SU-DHL-6 (cell line): ENCODE data around the gene SRGAP1.

ENCODE experiments used
- H2AFZ ChIP-seq: fragments of 200-600 bp; sonication (generic); 2 replicates; pipeline ENCODE4 v1.6.1; 2014; ENCODE audit warnings: low read depth, mild to moderate bottlenecking, moderate library complexity, mixed read lengths, antibody characterized with exemption, low read length; ENCODE audit not compliant: severe bottlenecking
- H3F3A ChIP-seq: fragments of 200-600 bp; shearing (Covaris generic); 2 replicates; pipeline ENCODE4 v1.6.0; 2016; ENCODE audit warnings: antibody characterized with exemption, mild to moderate bottlenecking; ENCODE audit not compliant: insufficient read depth
- H3K27ac ChIP-seq: fragments of 200-600 bp; sonication (generic); 2 replicates; pipeline ENCODE4 v1.5.1; 2016; ENCODE audit warnings: low read depth, mild to moderate bottlenecking, low read length, moderate library complexity, mixed read lengths
- H3K27me3 ChIP-seq: fragments of 200-600 bp; sonication (generic), shearing (Covaris generic); 2 replicates; pipeline ENCODE4 v1.6.0; 2014; ENCODE audit warnings: mild to moderate bottlenecking, low read length
- H3K36me3 ChIP-seq: fragments of 200-600 bp; sonication (generic); 2 replicates; pipeline ENCODE4 v1.6.1; 2014; ENCODE audit warnings: mild to moderate bottlenecking, low read length, mixed read lengths
- H3K4me2 ChIP-seq: fragments of 300-600, 200-600 bp; shearing (Covaris generic), sonication (generic); 2 replicates; pipeline ENCODE4 v1.6.0; 2014; ENCODE audit warnings: low read length, low read depth, mild to moderate bottlenecking; ENCODE audit not compliant: poor library complexity, severe bottlenecking
- H3K4me3 ChIP-seq: fragments of 200-600 bp; sonication (generic); 2 replicates; pipeline ENCODE4 v1.5.1; 2014; ENCODE audit warnings: antibody characterized with exemption, low read length, mild to moderate bottlenecking, mixed read lengths; ENCODE audit not compliant: insufficient read depth, poor library complexity, severe bottlenecking
- H3K79me2 ChIP-seq: fragments of 200-600 bp; sonication (generic); 2 replicates; pipeline ENCODE4 v1.6.1; 2014; ENCODE audit warnings: mild to moderate bottlenecking, low read length, moderate library complexity; ENCODE audit not compliant: insufficient read depth
- H3K9ac ChIP-seq: fragments of 200-600 bp; sonication (generic); 2 replicates; pipeline ENCODE4 v1.7.0; 2014; ENCODE audit warnings: mild to moderate bottlenecking, low read length
- H3K9me2 ChIP-seq: fragments of 200-600 bp; sonication (generic); replicated peaks from 2 replicates; pipeline ENCODE4 v1.6.1; 2014; ENCODE audit warnings: low read length; ENCODE audit not compliant: insufficient read depth
- H3K9me3 ChIP-seq: fragments of 200-600 bp; sonication (generic); 2 replicates; pipeline ENCODE4 v1.6.1; 2014; ENCODE audit warnings: low read length, mixed read lengths; ENCODE audit not compliant: insufficient read depth
- H4K20me1 ChIP-seq: fragments of 200-600 bp; sonication (generic); 2 replicates; pipeline ENCODE4 v1.6.1; 2014; ENCODE audit warnings: low read depth, mild to moderate bottlenecking, antibody characterized with exemption, low read length, moderate library complexity, mixed read lengths
- EZH2phosphoT487 ChIP-seq: fragments of 200-600 bp; sonication (generic), shearing (Covaris generic); conservative IDR thresholded peaks from 2 replicates; pipeline ENCODE4 v1.6.1; 2018; ENCODE audit warnings: mild to moderate bottlenecking, antibody characterized with exemption, low read length, moderate library complexity, mixed read lengths
- TF ChIP-seq, protein P1 (sequence below): fragments of 200-600 bp; sonication (generic); IDR thresholded peaks from one replicate; pipeline ENCODE4 v1.5.1; 2017; ENCODE audit warnings: antibody characterized with exemption, mild to moderate bottlenecking, low read length, moderate library complexity; ENCODE audit not compliant: insufficient read depth, poor library complexity, severe bottlenecking

SRGAP1 gene

DNA sequence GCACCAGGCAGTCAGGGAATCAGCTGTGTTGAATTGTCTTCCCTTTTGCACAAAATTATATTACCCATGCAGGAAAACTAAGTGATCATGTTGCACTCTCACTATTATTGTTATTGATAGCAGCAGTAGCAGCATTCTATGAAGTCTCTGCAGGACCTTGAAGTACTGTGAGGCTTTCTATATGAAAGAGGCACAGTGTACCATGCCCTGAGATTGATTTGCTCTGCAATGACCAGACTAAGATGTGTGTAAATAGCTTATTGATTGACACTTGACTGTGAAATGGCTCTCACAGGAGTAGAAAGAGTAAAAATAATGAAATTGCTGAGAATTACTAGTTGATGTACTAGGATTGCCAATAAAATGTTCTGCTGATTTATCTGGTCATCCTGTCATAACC lies 277.7 kb downstream of the SRGAP1 start:
- no peaks in the 10 kb centered on the region for H3K36me3 ChIP-seq
- H4K20me1 ChIP-seq = no peaks in the 10 kb centered on the region
- no peak overlapping the region for H3K4me2 ChIP-seq
- H3K27me3 ChIP-seq = no peaks in the 10 kb centered on the region
- no peaks in the 10 kb centered on the region for H3K9me3 ChIP-seq
- no peak overlapping the region for H3K4me3 ChIP-seq
- H3F3A ChIP-seq = no peaks in the 10 kb centered on the region
- H2AFZ ChIP-seq = no peak overlapping the region
- H3K79me2 ChIP-seq = no peaks in the 10 kb centered on the region
- H3K9me2 ChIP-seq = no peaks in the 10 kb centered on the region
- no peak overlapping the region for H3K9ac ChIP-seq
- TF ChIP-seq, protein P1, sequence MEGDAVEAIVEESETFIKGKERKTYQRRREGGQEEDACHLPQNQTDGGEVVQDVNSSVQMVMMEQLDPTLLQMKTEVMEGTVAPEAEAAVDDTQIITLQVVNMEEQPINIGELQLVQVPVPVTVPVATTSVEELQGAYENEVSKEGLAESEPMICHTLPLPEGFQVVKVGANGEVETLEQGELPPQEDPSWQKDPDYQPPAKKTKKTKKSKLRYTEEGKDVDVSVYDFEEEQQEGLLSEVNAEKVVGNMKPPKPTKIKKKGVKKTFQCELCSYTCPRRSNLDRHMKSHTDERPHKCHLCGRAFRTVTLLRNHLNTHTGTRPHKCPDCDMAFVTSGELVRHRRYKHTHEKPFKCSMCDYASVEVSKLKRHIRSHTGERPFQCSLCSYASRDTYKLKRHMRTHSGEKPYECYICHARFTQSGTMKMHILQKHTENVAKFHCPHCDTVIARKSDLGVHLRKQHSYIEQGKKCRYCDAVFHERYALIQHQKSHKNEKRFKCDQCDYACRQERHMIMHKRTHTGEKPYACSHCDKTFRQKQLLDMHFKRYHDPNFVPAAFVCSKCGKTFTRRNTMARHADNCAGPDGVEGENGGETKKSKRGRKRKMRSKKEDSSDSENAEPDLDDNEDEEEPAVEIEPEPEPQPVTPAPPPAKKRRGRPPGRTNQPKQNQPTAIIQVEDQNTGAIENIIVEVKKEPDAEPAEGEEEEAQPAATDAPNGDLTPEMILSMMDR = no peak
- no peak for TF ChIP-seq EZH2phosphoT487
- no peak overlapping the region for H3K27ac ChIP-seq

DNA sequence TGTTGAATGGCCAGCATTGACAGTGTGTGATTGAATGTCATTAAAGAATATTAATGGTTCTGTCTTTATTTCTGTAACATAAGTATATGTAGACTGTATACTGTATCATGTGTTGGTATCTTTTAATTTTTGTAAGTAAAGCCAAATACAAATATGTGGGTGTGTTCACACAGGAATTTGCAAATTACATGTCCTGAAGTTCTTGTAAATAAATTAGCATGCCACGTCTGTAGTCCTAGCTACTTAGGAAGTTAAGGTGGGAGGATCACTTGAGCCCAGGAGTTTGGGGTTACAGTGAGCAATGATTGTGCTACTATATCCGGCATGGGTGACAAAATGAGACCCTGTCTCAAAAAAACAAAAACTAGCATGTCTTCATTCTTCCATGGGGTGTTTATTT lies 278.5 kb downstream of the SRGAP1 start:
- no peaks in the 10 kb centered on the region for H3K36me3 ChIP-seq
- no peaks in the 10 kb centered on the region for H3K79me2 ChIP-seq
- TF ChIP-seq, protein P1 = no peak
- TF ChIP-seq EZH2phosphoT487 = no peak
- H3K27ac ChIP-seq = no peak overlapping the region
- H2AFZ ChIP-seq = no peak overlapping the region
- no peak overlapping the region for H3K4me2 ChIP-seq
- H3K9ac ChIP-seq = no peak overlapping the region
- no peaks in the 10 kb centered on the region for H3K27me3 ChIP-seq
- no peak overlapping the region for H3K4me3 ChIP-seq
- no peaks in the 10 kb centered on the region for H3K9me3 ChIP-seq
- H3F3A ChIP-seq = no peaks in the 10 kb centered on the region
- H4K20me1 ChIP-seq = no peaks in the 10 kb centered on the region
- H3K9me2 ChIP-seq = no peaks in the 10 kb centered on the region

DNA sequence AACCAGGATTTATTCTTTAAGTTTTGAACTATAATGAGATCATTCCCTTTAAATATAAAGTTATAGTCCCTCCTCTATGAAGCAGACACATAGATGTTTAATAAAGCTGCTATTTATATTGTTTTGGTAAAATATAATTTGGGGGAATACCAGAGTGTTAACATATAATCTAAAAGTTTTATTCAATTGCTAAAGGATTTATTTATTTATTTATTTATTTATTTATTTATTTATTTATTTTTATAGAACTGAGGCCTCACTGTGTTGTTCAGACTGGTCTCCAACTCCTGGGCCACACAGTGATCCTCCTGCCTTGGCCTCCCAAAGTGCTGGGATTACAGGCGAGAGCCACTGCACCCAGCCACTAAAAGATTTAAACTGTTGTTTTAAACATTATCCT lies 278.9 kb downstream of the SRGAP1 start:
- Histone ChIP-seq H3K4me2 (no peak overlapping the region), H3K9me2 (no peaks in the 10 kb centered on the region), H4K20me1 (no peaks in the 10 kb centered on the region), H3K27ac (no peak overlapping the region), H3K36me3 (no peaks in the 10 kb centered on the region), H3K4me3 (no peak overlapping the region), H3F3A (no peaks in the 10 kb centered on the region), H3K79me2 (no peaks in the 10 kb centered on the region), H3K9me3 (no peaks in the 10 kb centered on the region), H3K27me3 (no peaks in the 10 kb centered on the region), H3K9ac (no peak overlapping the region), H2AFZ (no peak overlapping the region)
- TF ChIP-seq, protein P1 = no peak
- no peak for TF ChIP-seq EZH2phosphoT487
